Measurements from ENCODE around the gene TMOD2. TPM values are rescaled to one million over a fixed set of nuclear protein-coding genes. Genes with fewer than 3 reads are reported as not detected.

The TMOD2 gene
- total and polyA plus RNA-seq, 2 experiments from 2014 or later, result 4.6 to 5.9 TPM

- H3K4me2 ChIP-seq (ENCODE audit: unreplicated experiment), result no peak overlapping the region
- TF ChIP-seq EZH2 (IDR thresholded peaks at IDR 0.05; ENCODE audit: insufficient read depth, poor library complexity, severe bottlenecking) (no peak), EZH2phosphoT487 (IDR thresholded peaks at IDR 0.05; ENCODE audit: insufficient read depth, low read depth) (no peak)
- 0 out of 2 replicates have a peak, but pooled peaks cover 7% of the 10 kb centered on the region for H3K79me2 ChIP-seq (ENCODE audit: insufficient read depth)
- H3K27me3 ChIP-seq (replicated peaks; ENCODE audit: insufficient read depth), result peaks cover 29% of the 10 kb centered on the region
- H2AFZ ChIP-seq, result no peak overlapping the region
- no peaks in the 10 kb centered on the region for H3K4me1 ChIP-seq (ENCODE audit: insufficient read depth)
- 0 out of 2 replicates have a peak, but pooled peaks cover 6% of the 10 kb centered on the region for H3F3A ChIP-seq (ENCODE audit: insufficient read depth)
- in situ Hi-C loops (cut with MboI), result no loop called here
- no peak overlapping the region for H3K9ac ChIP-seq
- no peaks in the 10 kb centered on the region for H4K20me1 ChIP-seq (ENCODE audit: insufficient read depth)
- no peaks in the 10 kb centered on the region for H3K9me3 ChIP-seq (ENCODE audit: low read depth)
- H3K9me2 ChIP-seq (ENCODE audit: insufficient read depth), result no peaks in the 10 kb centered on the region
- H3K27ac ChIP-seq, result no peak overlapping the region
- H3K36me3 ChIP-seq (ENCODE audit: low read depth), result no peaks in the 10 kb centered on the region
- DNase-seq, result no peak
- WGBS, 2 experiments (ENCODE audit: low coverage in 1 of 2, low lambda C conversion rate in 2 of 2, missing lambda C conversion rate in 2 of 2), result 45 to 48% methylated on average over 4 of the region's 4 CpGs
- no peak overlapping the region for H3K4me3 ChIP-seq
These were observed 1.2 kb upstream of the TMOD2 start for GRCh38 chr15:51750186-51750585.

GRCh38 chr15:51751697-51752683, 593 bp downstream of the TMOD2 start:
- DNase-seq, result peak; percentile 61

GRCh38 chr15:51752888-51753287, 1.5 kb downstream of the TMOD2 start:
- Histone ChIP-seq H3K4me1 (ENCODE audit: insufficient read depth) (no peaks in the 10 kb centered on the region), H4K20me1 (ENCODE audit: insufficient read depth) (no peaks in the 10 kb centered on the region), H3K27me3 (replicated peaks; ENCODE audit: insufficient read depth) (peaks cover 26% of the 10 kb centered on the region), H3K9me2 (ENCODE audit: insufficient read depth) (no peaks in the 10 kb centered on the region), H3K4me2 (ENCODE audit: unreplicated experiment) (no peak overlapping the region), H3F3A (ENCODE audit: insufficient read depth) (peaks cover 6% of the 10 kb centered on the region; the same call in 1 of the 2 replicates), H3K9ac (no peak overlapping the region), H3K4me3 (no peak overlapping the region), H3K79me2 (ENCODE audit: insufficient read depth) (0 out of 2 replicates have a peak, but pooled peaks cover 7% of the 10 kb centered on the region), H3K27ac (no peak overlapping the region), H2AFZ (no peak overlapping the region), H3K36me3 (ENCODE audit: low read depth) (no peaks in the 10 kb centered on the region), H3K9me3 (ENCODE audit: low read depth) (no peaks in the 10 kb centered on the region)
- WGBS, 2 experiments (ENCODE audit: low coverage in 1 of 2, low lambda C conversion rate in 2 of 2, missing lambda C conversion rate in 2 of 2), result 85 to 88% methylated on average over 5 of the region's 5 CpGs
- DNase-seq, result no peak
- no peak for TF ChIP-seq EZH2phosphoT487 (IDR thresholded peaks at IDR 0.05; ENCODE audit: insufficient read depth, low read depth)
- TF ChIP-seq EZH2 (IDR thresholded peaks at IDR 0.05; ENCODE audit: insufficient read depth, poor library complexity, severe bottlenecking), result no peak
- in situ Hi-C loops (cut with MboI), result no loop called here

More at GRCh38 chr15:51751697-51752683, 593 bp downstream of the TMOD2 start:
- WGBS, 2 experiments (ENCODE audit: low coverage in 1 of 2, low lambda C conversion rate in 2 of 2, missing lambda C conversion rate in 2 of 2), result 7 to 8% methylated on average over 42 to 45 of the region's 71 CpGs
- Histone ChIP-seq H3K9ac (no peak overlapping the region), H3K36me3 (ENCODE audit: low read depth) (no peaks in the 10 kb centered on the region), H3K9me3 (ENCODE audit: low read depth) (no peaks in the 10 kb centered on the region), H2AFZ (peak overlapping the region; percentile 86), H4K20me1 (ENCODE audit: insufficient read depth) (no peaks in the 10 kb centered on the region), H3K4me2 (ENCODE audit: unreplicated experiment) (peak overlapping the region; percentile 87), H3K4me3 (peak overlapping the region; percentile 87), H3K4me1 (ENCODE audit: insufficient read depth) (no peaks in the 10 kb centered on the region), H3K79me2 (ENCODE audit: insufficient read depth) (0 out of 2 replicates have a peak, but pooled peaks cover 7% of the 10 kb centered on the region), H3K27me3 (replicated peaks; ENCODE audit: insufficient read depth) (peaks cover 26% of the 10 kb centered on the region), H3F3A (ENCODE audit: insufficient read depth) (0 out of 2 replicates have a peak, but pooled peaks cover 6% of the 10 kb centered on the region), H3K9me2 (ENCODE audit: insufficient read depth) (no peaks in the 10 kb centered on the region), H3K27ac (no peak overlapping the region)
- TF ChIP-seq EZH2phosphoT487 (IDR thresholded peaks at IDR 0.05; ENCODE audit: insufficient read depth, low read depth) (no peak), EZH2 (IDR thresholded peaks at IDR 0.05; ENCODE audit: insufficient read depth, poor library complexity, severe bottlenecking) (no peak)
- in situ Hi-C loops (cut with MboI), result no loop called here

GRCh38 chr15:51754267-51754666, 2.9 kb downstream of the TMOD2 start:
- H3K36me3 ChIP-seq (ENCODE audit: low read depth), result no peaks in the 10 kb centered on the region
- H3K9ac ChIP-seq, result no peak overlapping the region
- H2AFZ ChIP-seq, result no peak overlapping the region
- H3K4me2 ChIP-seq (ENCODE audit: unreplicated experiment), result no peak overlapping the region
- DNase-seq, result no peak
- no peaks in the 10 kb centered on the region for H4K20me1 ChIP-seq (ENCODE audit: insufficient read depth)
- no peaks in the 10 kb centered on the region for H3K9me2 ChIP-seq (ENCODE audit: insufficient read depth)
- H3K27me3 ChIP-seq (replicated peaks; ENCODE audit: insufficient read depth), result peaks cover 15% of the 10 kb centered on the region
- H3K4me1 ChIP-seq (ENCODE audit: insufficient read depth), result peaks cover 12% of the 10 kb centered on the region
- peaks cover 19% of the 10 kb centered on the region for H3F3A ChIP-seq (ENCODE audit: insufficient read depth)
- H3K9me3 ChIP-seq (ENCODE audit: low read depth), result no peaks in the 10 kb centered on the region
- 95% methylated on average over 2 of the region's 2 CpGs for WGBS, 2 experiments (ENCODE audit: low coverage in 1 of 2, low lambda C conversion rate in 2 of 2, missing lambda C conversion rate in 2 of 2)
- in situ Hi-C loops (cut with MboI), result no loop called here
- H3K79me2 ChIP-seq (ENCODE audit: insufficient read depth), result 0 out of 2 replicates have a peak, but pooled peaks cover 7% of the 10 kb centered on the region
- H3K4me3 ChIP-seq, result no peak overlapping the region
- H3K27ac ChIP-seq, result no peak overlapping the region
- no peak for TF ChIP-seq EZH2 (IDR thresholded peaks at IDR 0.05; ENCODE audit: insufficient read depth, poor library complexity, severe bottlenecking)
- no peak for TF ChIP-seq EZH2phosphoT487 (IDR thresholded peaks at IDR 0.05; ENCODE audit: insufficient read depth, low read depth)
